NCI-H2081 treated with DMSO at 0.1 percent for 48 hours (cell line): ENCODE measurements around the gene IFT122.
"Not testable (repeated sequence)": the region's sequence is repeated elsewhere in the genome, so short reads cannot be mapped to it uniquely, and the experiment has no call there.

Source experiments
- DNase-seq: peaks from one replicate; lab custom pipeline; 2025; lab: John Stamatoyannopoulos, UW

IFT122 gene

DNA sequence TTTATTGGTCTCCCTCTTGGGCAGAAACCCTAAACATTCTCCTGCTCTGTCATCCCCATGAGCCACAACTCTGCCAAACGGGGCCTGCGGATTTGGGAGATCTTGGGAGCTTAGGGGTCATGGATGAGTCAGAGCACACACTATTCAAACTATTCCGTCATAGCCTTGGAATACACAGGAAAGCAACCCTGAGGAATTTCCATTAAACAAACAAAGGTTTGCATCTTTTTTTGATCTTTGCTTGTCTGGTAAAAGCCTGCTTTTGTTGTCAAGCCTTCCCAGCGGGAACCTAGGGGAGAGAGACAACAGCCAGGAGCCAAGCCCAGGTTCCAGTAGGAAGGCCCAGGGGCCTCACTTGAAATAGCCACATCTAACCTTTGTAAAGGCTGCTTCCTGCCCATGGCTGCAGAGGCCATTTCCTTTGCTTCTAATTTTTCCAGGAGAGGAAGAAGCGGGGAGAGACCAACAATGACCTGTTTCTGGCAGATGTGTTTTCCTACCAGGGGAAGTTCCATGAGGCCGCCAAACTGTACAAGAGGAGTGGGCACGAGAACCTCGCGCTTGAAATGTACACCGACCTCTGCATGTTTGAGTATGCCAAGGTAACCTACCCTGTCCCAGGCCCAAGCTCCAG, 55.1 kb downstream of the IFT122 start:
- DNase-seq: not testable (repeated sequence)

DNA sequence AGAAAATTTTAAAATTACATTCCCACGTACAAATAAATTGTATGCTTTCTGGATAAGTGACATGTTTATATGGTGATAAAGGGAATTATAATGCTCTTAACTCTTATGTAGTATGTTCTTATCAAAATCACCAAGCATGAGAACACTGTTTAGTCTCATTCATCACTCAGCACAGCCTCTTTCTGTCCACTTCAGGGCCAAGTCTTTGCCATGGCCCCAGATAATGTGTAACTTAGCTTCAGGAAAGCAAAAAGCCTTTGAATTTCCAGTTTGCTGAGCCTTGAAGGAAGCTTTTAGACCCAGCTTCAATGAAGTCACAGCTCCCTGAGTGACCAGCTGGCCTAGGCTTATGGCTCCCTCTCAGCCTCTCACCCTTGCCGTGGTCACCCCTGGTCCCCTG, 57.9 kb downstream of the IFT122 start:
- not testable (repeated sequence) for DNase-seq

DNA sequence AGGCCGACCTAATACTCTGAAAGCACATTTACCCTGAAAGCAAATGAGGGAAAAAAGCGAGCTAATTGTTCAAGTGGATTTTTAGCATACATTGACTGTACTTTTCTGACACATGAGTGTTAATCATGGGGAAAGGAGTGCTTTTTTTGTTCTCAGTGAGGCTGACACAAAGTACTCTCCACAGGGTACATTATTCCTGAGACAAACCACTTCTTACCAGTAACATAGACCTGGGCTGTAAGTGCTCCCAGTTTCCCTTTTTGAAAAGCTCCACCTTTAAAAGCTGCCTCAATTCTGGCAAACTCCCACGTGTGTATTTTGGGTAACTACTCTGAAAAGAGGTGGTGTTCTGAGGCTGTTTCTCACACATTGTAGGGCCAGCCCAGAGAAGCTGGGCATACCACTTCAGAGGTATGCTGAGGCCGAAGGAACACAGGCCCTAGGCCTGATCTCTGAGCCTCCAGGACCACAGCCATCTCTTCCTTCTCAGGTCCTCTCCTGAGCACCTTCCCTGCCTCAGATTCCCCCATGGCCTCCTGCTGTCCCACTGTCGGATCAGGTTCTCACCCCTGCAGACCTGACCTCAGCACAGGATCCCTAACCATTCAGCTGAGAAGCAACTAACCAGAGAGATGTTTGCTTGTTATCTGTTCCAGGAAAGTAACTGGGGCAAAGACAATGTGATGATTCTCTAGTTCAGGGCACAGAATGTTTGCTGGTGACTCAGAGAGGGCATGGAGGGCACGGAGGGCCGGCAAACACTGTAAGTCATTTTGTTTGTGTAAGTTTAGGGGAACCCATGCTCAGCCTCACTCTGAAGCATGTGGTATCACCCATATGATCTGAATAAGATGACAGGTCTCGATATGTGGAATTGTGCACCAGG, 58.8 kb downstream of the IFT122 start:
- DNase-seq: not testable (repeated sequence)

DNA sequence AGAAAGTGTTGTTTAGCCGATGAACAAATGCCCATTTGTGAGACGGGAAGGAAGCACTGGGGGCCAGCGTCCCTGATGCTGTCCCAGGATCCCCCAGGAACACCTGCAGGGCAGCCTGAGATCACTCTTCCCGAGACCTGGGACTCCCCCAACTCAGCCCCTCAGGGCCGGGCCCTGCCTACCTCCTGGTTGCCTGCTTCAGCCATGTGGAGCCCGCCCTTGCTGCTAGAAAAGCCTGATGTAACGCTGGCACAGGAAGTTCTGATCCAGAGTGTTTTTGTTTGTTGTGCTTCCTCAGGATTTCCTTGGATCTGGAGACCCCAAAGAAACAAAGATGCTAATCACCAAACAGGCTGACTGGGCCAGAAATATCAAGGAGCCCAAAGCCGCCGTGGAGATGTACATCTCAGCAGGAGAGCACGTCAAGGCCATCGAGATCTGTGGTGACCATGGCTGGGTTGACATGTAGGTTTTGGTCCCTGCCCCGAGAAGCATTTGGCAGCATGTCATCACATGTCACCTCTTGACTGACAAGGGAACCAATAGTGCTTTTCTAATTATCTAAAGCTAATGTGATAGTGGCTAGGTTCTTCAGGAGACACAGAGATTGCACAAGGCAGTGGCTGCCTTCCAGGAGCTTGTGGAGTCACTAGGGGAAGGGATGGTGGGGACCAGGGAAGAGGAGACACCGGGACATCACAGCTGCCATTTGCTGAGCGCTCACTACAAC, 59.7 kb downstream of the IFT122 start:
- not testable (repeated sequence) for DNase-seq

DNA sequence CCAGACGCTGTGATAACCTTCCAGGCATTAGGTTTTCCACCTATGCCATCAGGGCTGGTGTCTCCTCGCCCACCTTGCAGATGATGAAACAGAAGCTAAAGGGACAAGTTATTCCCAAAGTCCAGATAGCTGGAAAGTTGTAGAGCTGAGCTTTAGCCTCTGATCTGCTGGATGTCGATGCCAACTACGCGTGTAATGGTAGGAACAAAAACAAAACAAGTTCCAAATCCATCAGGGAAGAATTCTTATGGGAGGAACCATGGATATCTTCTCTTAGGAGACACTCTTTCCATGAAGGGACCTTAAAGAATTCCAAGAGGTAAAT, 60.3 kb downstream of the IFT122 start:
- no peak for DNase-seq

DNA sequence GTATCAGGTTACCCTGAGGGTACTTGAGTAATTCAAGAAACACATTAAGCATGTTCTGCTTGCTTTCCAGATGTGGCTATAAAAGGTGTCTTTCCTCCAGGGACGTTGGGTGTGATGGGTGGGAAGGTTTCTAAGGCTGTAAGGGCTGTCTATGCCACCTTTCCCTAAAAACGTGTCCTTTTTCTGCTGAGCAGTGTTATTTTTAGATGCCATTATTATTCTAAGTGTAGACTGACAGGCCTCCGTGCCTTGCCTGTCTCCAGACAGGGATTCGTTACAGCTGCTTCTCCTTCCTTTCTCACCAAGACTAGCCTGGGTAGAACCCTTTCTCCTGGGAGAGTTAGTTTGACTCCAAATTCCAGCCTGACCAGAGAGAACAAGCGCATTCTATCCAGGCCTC, 61.6 kb downstream of the IFT122 start:
- DNase-seq: no peak

DNA sequence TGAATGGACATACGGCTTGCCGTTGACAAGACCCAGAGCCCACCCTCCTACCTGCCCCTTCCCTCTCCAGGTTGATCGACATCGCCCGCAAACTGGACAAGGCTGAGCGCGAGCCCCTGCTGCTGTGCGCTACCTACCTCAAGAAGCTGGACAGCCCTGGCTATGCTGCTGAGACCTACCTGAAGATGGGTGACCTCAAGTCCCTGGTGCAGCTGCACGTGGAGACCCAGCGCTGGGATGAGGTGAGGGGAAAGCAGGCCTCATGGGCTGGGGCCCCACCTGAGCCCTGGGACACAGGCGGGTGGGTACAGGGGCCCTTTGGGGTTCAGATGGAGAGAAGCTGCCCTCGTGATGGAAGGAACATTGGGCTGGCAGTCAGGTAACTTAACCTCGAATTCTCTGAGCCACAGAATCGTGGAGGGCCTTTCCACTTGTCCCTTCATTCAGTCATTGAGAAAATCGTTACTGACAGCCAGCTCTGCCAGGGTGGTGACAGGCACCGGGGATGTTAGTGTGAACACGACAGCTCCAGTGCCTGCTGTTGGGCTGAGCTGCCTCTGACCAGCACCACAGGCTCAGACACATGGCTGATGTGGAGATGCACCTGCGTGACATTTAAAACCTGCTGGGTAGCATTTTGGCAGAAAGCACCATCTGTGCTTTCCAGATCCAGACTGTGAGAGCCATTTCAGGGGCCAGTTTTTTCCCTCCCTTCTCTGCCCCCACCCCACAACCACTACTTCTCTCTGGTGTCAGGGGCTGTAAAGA, 62.8 kb downstream of the IFT122 start:
- peak; percentile 92 for DNase-seq

DNA sequence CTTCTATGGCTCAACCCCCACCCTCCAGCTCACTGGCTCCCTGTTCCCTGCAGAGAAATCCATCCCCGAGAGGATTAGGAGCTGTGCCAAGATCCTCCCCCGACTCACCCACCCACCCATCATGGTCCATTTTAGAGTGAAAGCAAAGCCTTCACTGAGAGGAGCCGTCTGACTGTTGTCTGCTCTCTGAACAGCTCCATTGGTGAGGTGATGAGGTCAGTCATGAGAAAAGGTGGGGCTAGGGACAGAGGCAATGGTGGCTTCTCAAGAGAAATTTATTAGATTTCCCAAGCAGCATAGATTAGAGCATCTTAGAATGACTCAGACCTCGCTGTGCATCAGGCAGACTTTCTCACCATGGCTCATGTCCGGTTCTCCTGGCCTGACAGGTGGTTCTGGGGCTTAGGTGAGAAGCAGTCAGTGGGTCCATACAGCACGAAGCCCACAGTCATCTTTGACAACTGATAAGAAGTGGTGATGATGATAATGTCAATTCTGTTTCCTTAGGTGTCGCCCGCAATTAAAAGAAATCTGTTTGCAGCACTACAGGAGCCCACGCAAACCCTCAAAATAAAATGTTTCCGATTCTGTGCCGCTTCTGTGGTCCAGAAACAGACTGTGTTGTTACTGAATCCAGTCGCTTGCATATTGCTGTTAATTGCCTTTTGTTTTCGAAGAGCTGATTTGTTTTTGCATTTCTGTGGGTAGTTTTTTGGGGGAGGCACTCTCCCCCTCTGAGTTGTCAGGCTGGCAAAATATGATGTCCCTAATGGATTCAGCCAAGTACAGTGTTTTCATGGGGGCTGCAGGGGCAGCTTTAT, 63.7 kb downstream of the IFT122 start:
- DNase-seq: peak; percentile 92

DNA sequence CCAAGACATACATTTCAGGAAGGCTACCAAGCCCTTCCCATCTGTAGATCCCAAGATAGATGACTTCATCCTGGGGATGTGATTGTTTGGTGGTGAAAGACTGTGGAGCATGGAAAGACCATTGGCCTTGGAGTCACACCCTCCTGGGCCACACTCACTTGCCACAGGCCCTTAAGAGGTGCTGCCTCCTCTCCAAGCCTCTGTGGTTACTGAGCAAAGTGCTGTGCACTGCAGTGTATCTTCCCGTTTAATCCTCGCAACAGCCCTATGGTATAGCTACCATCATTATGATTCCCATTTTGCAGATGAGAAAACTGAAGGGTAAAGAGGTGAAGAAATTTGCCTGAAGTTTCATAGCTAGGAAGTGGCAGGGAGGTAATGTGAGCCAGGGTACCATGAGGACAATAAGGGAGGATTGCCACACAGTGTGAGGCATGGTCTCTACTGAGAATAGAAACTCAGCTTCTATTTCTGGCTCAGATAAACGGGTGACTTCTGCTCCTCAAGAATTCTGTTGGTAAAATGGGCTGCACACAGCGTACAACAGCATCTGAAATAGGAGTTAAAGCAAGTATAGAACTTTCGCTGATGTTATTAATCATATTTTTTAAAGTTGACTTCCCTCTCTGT, 64.6 kb downstream of the IFT122 start:
- no peak for DNase-seq

DNA sequence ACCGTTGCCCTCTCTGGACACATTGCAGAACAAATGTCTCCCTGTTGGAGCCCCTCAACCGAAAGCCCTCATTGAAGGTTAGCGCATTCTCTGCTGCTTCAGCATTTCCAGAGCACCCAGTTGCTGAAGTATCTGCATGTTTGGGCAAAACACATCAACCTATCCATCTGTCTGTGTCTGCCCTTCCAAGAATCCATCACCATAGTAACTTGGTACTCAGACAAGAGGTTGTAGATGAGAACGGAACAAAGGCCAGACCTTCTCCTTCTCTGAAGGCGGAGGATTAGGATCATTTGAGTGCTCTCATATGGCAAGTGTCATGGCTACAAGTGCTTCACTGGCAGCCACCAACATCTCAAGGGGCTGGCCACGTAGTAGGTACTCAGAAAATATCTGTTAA, 65.3 kb downstream of the IFT122 start:
- DNase-seq: no peak

DNA sequence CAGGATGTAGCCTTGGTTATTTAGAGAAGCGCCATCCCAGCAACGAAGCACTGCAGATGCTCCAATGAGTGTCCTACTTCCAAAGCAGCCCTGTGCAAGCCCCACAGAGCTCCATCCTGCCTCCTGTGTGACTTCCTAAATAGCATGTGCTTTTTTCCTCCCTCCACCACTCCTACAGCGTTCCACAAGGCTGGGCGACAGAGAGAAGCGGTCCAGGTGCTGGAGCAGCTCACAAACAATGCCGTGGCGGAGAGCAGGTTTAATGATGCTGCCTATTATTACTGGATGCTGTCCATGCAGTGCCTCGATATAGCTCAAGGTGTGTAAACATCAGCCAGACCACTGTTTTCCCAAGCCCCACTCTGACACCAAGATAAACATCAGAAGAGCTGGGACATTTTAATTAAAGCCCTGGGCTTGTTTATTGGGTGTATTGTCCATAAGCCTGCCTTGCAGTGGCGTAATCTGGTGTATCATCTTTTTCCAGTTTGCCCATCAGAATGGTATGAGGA, 66.3 kb downstream of the IFT122 start:
- DNase-seq: peak; percentile 98

DNA sequence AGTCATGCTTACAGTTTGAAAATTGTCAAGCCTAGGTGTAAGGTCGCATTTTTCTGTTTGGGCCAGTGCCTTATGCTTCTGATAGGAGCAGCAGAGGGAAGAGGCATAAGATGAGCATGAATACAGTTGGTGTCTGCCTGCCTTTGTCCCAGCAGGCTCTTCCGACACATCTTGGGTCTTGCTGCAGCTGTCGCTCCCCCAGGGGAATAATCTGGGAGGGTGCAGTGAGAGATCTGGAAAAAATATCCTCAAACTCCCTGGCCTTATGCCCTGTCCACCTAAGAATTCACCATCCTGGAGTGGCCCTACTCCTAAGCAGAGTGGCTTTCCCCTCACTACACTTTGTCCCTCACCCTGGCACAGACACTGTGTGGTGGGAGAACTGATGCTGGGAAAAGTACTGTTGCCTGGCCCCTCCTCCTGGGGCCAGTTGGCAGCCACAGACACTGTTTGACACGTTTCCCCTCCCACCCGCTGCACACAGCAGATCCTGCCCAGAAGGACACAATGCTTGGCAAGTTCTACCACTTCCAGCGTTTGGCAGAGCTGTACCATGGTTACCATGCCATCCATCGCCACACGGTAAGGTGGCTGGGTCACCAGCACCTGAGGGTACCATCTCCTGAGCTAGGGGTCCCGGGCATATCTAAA, 67.3 kb downstream of the IFT122 start:
- DNase-seq: peak; percentile 34

DNA sequence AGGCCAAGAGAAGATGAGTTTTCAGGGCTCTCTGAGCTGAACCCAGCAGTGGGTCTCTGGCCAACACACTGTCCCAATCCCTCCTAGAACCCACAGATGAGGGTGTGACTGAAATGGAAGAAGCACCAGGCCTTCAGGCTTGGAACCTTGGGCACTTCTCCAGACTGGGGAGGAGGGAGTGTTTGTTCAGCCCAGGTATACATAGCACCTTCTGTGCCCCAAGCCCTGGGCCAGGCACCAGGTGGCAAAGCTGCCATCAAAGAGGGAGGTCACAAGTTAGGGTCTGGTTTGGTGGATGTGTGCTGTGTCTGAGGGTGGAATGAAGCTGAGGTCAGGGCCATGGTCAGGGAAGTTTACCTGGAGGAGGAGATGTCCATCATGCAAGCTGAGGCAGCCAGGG, 72.6 kb downstream of the IFT122 start:
- no peak for DNase-seq

DNA sequence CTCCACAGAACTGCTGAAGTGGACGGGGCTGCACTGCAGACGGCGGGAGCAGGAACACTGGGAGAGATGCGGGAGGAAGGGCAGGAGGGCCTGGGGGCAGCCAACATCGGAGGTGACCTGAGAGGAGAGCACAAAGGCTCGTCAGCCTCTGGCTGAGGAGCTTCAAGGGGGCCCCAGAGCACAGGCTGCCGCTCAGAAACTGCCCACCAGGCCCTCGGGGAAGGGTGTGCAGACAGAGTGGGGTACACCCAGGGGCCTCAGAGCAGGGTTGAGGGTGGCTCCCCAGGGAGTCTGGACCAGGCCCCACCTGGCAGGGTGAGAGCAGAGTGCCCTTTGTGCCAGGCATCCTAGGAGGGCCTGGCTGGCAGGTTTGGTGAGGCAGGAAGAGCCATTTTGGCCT, 73.7 kb downstream of the IFT122 start:
- no peak for DNase-seq

DNA sequence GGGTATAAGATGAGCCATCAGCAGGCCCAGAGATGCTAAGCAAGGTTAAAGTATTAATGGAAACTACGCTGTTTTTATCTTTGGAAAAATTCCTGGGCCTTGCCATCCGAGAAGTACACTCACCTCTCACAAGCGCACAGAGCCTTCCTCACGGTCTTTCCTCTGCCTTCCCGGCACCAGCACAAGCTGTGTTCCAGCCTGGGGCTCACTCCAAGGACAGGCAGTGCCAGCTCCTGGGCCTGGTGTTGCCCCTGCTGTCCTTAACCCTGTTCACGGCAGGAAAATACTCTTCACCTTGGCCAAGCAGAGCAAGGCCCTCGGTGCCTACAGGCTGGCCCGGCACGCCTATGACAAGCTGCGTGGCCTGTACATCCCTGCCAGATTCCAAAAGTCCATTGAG, 74.1 kb downstream of the IFT122 start:
- DNase-seq: no peak

DNA sequence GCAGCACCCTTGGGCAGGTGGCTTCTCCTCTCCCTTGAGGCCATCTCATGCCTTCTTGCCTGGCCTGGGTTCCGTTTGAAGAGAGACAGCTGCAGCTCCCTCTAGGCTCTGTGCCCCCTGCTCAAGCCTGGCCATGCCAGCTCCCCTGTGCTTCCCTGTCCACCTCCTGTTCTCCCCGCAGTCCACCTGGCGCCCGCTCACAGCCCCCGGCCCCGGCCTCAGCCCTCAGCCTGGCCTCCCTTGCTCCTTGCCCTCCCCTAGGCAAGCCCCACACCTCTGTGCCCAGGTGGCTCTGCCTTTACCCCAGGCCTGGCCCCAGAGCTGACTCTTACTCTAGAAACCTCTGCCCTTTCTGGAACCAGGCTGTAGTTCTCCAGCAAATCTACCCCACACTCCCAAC, 74.5 kb downstream of the IFT122 start:
- DNase-seq: no peak

DNA sequence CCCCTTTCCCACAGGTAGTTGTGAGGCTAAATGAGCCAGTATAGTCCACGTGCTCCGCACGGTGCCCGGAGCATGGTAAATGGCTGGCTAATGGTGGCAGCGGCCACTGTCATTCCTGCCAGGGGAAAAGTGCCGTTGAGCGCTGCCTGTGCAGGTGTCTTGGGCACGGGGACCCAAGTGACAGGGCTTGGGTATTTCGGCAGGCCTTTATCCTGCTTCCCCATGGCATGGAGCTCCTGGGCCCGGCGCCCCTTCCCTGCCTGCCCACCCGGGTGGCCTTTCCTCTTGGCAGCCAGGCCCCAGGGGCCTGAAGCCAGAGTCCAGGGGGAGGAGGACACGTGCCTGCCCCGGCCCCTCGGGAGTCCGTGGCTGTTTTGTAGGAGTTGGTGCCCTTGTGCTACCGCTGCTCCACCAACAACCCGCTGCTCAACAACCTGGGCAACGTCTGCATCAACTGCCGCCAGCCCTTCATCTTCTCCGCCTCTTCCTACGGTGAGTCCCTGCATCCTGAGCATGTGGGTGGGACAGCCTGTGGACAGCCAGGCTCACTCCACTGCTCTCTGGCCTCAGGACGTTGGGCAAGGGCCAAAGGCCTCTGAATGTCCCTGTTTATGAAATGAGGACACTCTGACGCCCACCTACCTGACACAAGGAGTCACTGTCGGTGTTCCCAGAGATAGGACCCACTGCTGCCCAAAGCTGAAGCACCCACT, 75.2 kb downstream of the IFT122 start:
- not testable (repeated sequence) for DNase-seq

DNA sequence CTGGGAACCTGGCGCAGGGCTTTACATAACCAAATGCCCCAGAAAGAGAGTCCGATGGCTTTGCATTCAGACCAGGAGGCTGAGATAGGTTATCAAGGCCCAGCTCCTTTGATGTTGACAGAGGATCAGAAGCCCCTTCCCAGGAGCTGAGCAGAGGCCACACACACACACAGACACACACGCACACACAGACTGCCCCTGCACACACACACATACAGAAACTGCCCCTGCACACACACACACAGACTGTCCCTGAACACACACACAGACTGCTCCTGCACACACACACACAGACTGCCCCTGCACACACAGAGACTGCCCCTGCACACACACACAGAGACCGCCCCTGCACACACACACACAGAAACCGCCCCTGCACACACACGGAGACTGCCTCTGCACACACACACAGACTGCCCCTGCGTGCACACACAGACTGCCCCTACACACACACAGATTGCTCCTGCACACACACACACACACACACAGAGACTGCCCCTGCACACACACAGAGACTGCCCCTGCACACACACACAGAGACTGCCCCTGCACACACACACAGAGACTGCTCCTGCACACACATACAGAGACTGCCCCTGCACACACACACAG, 75.9 kb downstream of the IFT122 start:
- not testable (repeated sequence) for DNase-seq

DNA sequence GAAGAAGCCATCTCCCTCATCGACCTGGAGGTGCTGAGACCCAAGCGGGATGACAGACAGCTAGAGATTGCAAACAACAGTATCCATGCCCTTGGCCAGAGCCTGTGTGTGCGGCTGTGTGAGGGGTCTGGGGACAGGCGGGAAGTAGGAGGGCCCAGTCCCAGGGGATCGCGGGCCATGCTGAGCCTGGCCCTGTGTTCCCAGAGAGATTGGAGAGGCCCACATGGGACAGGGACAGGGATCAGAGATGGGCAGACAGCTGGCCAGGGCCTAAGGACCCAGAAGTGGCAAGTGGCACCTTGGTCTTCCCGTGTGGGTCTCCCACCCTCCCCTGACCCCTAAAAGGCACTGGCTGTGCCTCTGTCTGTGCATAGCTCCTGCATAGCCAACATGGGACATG, 77.5 kb downstream of the IFT122 start:
- DNase-seq: no peak
